SK-N-SH treated with all-trans-retinoic acid at 6 μM for 48 hours (cell line): ENCODE data around the gene SOX10.

Experiments
- ARNTL ChIP-seq: fragments of 450-650 bp; formaldehyde crosslinking; IDR thresholded peaks from 2 replicates; pipeline ENCODE4 v1.5.0; 2020; ENCODE audit warnings: low read depth, mild to moderate bottlenecking, moderate library complexity, borderline replicate concordance
- CSDC2 ChIP-seq: fragments of 250-450 bp; sonication (Bioruptor Pico); IDR thresholded peaks from 2 replicates; pipeline ENCODE4 v1.5.0; 2020; ENCODE audit warnings: mild to moderate bottlenecking, moderate library complexity
- GLIS3 ChIP-seq: fragments of 250-450 bp; sonication (Bioruptor Pico); IDR thresholded peaks from 2 replicates; pipeline ENCODE4 v1.5.0; 2020; ENCODE audit warnings: mild to moderate bottlenecking, moderate library complexity
- OSR1 ChIP-seq: fragments of 250-450 bp; sonication (Bioruptor Pico); IDR thresholded peaks from 2 replicates; pipeline ENCODE4 v1.8.0; 2022; ENCODE audit warnings: moderate library complexity, mild to moderate bottlenecking, inconsistent platforms
- PPARA ChIP-seq: fragments of 250-450 bp; sonication (Bioruptor Pico); IDR thresholded peaks from 2 replicates; pipeline ENCODE4 v1.5.0; 2020; ENCODE audit warnings: mild to moderate bottlenecking, borderline replicate concordance
- RARB ChIP-seq: fragments of 250-450 bp; sonication (Bioruptor Pico); IDR thresholded peaks from 2 replicates; pipeline ENCODE4 v1.8.0; 2021; ENCODE audit warnings: mild to moderate bottlenecking, moderate library complexity
- TCF4 ChIP-seq: fragments of 250-450 bp; sonication (Bioruptor Pico); IDR thresholded peaks from 2 replicates; pipeline ENCODE4 v1.8.0; 2021; ENCODE audit warnings: mild to moderate bottlenecking, moderate library complexity, borderline replicate concordance
- ZFP3 ChIP-seq: fragments of 250-450 bp; sonication (Bioruptor Pico); IDR thresholded peaks from 2 replicates; pipeline ENCODE4 v1.5.0; 2020; ENCODE audit warnings: mild to moderate bottlenecking, moderate library complexity
- ZFP30 ChIP-seq: fragments of 450-650 bp; formaldehyde crosslinking; IDR thresholded peaks from 2 replicates; pipeline ENCODE4 v1.5.0; 2022; ENCODE audit warnings: mild to moderate bottlenecking, moderate library complexity
- ZNF565 ChIP-seq: fragments of 450-650 bp; formaldehyde crosslinking; conservative IDR thresholded peaks from 2 replicates; pipeline ENCODE4 v1.5.0; 2020; ENCODE audit warnings: low read depth, mild to moderate bottlenecking, moderate library complexity
- TF ChIP-seq, protein P1 (sequence below): fragments of 250-450 bp; sonication (Bioruptor Pico); IDR thresholded peaks from 2 replicates; pipeline ENCODE4 v1.5.1; 2021; ENCODE audit warnings: mild to moderate bottlenecking, moderate library complexity
- TF ChIP-seq, protein P2 (sequence below): fragments of 250-450 bp; sonication (Bioruptor Pico); IDR thresholded peaks from 2 replicates; pipeline ENCODE4 v1.8.0; 2020; ENCODE audit warnings: mild to moderate bottlenecking, moderate library complexity, borderline replicate concordance
- TF ChIP-seq, protein P3 (sequence below): fragments of 250-450 bp; sonication (Bioruptor Pico); IDR thresholded peaks from 2 replicates; pipeline ENCODE4 v1.5.0; 2020; ENCODE audit warnings: mild to moderate bottlenecking, moderate library complexity

DNA sequence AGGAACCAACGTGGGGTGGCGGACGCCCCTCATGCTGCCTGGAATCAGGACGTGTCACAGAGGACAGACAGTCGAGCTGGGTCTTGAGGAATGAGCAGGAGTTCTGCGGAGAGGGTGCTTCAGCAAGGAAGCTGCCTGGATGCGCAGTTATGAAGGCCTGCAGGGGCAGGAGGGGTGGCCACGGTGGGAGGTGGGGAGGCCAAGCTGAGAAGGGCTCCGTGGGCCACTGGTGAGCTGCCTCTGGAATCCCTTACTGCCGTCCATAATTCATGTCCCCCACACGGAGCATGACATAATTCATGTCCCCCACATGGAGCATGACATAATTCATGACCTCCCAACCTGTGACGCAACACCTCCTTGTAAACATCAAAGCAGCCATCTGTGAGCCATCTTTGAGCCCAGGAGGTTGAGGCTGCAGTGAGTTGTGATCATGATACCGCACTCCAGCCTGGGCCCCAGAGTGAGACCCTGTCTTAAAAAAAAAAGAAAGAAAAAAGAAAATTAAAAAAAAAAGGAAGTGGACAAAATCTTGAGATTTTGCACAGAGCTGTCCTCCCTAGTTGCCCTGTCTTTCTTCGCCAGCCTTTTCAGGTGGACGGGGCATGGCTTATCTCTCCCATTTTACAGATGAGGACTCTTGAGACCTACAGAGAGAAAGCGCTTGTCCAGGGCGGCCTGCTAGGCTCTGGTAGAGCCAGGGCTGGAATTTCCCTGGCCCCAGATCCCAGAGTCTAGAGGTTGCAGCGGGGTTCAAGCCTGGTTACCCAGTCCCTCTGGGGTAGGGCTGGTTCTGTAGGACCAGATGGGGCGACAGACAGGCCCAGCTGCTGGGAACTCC is 48.5 kb upstream of the SOX10 start:
- TF ChIP-seq, protein P1, sequence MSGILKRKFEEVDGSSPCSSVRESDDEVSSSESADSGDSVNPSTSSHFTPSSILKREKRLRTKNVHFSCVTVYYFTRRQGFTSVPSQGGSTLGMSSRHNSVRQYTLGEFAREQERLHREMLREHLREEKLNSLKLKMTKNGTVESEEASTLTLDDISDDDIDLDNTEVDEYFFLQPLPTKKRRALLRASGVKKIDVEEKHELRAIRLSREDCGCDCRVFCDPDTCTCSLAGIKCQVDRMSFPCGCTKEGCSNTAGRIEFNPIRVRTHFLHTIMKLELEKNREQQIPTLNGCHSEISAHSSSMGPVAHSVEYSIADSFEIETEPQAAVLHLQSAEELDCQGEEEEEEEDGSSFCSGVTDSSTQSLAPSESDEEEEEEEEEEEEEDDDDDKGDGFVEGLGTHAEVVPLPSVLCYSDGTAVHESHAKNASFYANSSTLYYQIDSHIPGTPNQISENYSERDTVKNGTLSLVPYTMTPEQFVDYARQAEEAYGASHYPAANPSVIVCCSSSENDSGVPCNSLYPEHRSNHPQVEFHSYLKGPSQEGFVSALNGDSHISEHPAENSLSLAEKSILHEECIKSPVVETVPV (CRISPR knock-in tag): no peak
- TF ChIP-seq, protein P2, sequence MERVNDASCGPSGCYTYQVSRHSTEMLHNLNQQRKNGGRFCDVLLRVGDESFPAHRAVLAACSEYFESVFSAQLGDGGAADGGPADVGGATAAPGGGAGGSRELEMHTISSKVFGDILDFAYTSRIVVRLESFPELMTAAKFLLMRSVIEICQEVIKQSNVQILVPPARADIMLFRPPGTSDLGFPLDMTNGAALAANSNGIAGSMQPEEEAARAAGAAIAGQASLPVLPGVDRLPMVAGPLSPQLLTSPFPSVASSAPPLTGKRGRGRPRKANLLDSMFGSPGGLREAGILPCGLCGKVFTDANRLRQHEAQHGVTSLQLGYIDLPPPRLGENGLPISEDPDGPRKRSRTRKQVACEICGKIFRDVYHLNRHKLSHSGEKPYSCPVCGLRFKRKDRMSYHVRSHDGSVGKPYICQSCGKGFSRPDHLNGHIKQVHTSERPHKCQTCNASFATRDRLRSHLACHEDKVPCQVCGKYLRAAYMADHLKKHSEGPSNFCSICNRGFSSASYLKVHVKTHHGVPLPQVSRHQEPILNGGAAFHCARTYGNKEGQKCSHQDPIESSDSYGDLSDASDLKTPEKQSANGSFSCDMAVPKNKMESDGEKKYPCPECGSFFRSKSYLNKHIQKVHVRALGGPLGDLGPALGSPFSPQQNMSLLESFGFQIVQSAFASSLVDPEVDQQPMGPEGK (CRISPR knock-in tag): no peak
- TF ChIP-seq RARB (CRISPR knock-in tag): no peak
- TF ChIP-seq CSDC2 (CRISPR knock-in tag): no peak
- TF ChIP-seq, protein P3, sequence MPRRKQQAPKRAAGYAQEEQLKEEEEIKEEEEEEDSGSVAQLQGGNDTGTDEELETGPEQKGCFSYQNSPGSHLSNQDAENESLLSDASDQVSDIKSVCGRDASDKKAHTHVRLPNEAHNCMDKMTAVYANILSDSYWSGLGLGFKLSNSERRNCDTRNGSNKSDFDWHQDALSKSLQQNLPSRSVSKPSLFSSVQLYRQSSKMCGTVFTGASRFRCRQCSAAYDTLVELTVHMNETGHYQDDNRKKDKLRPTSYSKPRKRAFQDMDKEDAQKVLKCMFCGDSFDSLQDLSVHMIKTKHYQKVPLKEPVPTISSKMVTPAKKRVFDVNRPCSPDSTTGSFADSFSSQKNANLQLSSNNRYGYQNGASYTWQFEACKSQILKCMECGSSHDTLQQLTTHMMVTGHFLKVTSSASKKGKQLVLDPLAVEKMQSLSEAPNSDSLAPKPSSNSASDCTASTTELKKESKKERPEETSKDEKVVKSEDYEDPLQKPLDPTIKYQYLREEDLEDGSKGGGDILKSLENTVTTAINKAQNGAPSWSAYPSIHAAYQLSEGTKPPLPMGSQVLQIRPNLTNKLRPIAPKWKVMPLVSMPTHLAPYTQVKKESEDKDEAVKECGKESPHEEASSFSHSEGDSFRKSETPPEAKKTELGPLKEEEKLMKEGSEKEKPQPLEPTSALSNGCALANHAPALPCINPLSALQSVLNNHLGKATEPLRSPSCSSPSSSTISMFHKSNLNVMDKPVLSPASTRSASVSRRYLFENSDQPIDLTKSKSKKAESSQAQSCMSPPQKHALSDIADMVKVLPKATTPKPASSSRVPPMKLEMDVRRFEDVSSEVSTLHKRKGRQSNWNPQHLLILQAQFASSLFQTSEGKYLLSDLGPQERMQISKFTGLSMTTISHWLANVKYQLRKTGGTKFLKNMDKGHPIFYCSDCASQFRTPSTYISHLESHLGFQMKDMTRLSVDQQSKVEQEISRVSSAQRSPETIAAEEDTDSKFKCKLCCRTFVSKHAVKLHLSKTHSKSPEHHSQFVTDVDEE (CRISPR knock-in tag): no peak
- no peak for TF ChIP-seq ARNTL (CRISPR knock-in tag)
- TF ChIP-seq GLIS3 (CRISPR knock-in tag): no peak
- TF ChIP-seq PPARA (CRISPR knock-in tag): no peak
- peak; percentile 70; the same call in 1 of the 2 replicates for TF ChIP-seq ZFP3 (CRISPR knock-in tag)
- TF ChIP-seq TCF4 (CRISPR knock-in tag): no peak
- no peak for TF ChIP-seq OSR1
- TF ChIP-seq ZFP30 (CRISPR knock-in tag): no peak
- no peak for TF ChIP-seq ZNF565 (CRISPR knock-in tag)
